Type B pancreatic cell (in vitro differentiated cells): ENCODE measurements around the gene PARD3B. TPM values are rescaled to one million over a fixed set of nuclear protein-coding genes. Genes with fewer than 3 reads are reported as not detected.

ENCODE experiments used
- DNase-seq: peaks from one replicate; pipeline ENCODE4 v3.0.0; 2021; ENCODE audit warnings: mixed read lengths; ENCODE audit not compliant: unreplicated experiment; ENCODE audit errors: extremely low spot score
- H3K27ac Mint-ChIP-seq: 2 replicates; pipeline ENCODE4 v1.8.0; 2021; ENCODE audit warnings: mild to moderate bottlenecking, mixed read lengths
- H3K27me3 Mint-ChIP-seq: 2 replicates; pipeline ENCODE4 v1.8.0; 2021; ENCODE audit warnings: mixed read lengths
- H3K36me3 Mint-ChIP-seq: 2 replicates; pipeline ENCODE4 v1.8.0; 2021; ENCODE audit warnings: mixed read lengths
- H3K4me1 Mint-ChIP-seq: one replicate; pipeline ENCODE4 v1.8.0; 2021; ENCODE audit warnings: mixed read lengths; ENCODE audit not compliant: unreplicated experiment
- H3K4me3 Mint-ChIP-seq: 2 replicates; pipeline ENCODE4 v1.8.0; 2021; ENCODE audit warnings: mild to moderate bottlenecking, mixed read lengths
- H3K9me3 Mint-ChIP-seq: 2 replicates; pipeline ENCODE4 v1.8.0; 2021; ENCODE audit warnings: mixed read lengths
- total RNA-seq: library from RNA; stranded (reverse); gene quantifications from 2 replicates; pipeline ENCODE4 v1.2.1, GENCODE V29; 2021; ENCODE audit warnings: low replicate concordance
- TF ChIP-seq, protein P1 (sequence below): fragments of 200-600 bp; sonication (generic); conservative IDR thresholded peaks from 2 replicates; pipeline ENCODE4 v1.5.0; 2021; ENCODE audit warnings: antibody characterized with exemption, mild to moderate bottlenecking

Gene PARD3B
- total RNA-seq, 1 donor from 2014 or later: 15.9 TPM

- Mint-ChIP-seq H3K4me1 (peaks cover 12% of the 10 kb centered on the region), H3K36me3 (no peaks in the 10 kb centered on the region), H3K27me3 (no peaks in the 10 kb centered on the region), H3K27ac (peak overlapping the region; percentile 84), H3K4me3 (no peak overlapping the region), H3K9me3 (no peaks in the 10 kb centered on the region)
- TF ChIP-seq, protein P1, sequence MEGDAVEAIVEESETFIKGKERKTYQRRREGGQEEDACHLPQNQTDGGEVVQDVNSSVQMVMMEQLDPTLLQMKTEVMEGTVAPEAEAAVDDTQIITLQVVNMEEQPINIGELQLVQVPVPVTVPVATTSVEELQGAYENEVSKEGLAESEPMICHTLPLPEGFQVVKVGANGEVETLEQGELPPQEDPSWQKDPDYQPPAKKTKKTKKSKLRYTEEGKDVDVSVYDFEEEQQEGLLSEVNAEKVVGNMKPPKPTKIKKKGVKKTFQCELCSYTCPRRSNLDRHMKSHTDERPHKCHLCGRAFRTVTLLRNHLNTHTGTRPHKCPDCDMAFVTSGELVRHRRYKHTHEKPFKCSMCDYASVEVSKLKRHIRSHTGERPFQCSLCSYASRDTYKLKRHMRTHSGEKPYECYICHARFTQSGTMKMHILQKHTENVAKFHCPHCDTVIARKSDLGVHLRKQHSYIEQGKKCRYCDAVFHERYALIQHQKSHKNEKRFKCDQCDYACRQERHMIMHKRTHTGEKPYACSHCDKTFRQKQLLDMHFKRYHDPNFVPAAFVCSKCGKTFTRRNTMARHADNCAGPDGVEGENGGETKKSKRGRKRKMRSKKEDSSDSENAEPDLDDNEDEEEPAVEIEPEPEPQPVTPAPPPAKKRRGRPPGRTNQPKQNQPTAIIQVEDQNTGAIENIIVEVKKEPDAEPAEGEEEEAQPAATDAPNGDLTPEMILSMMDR: no peak
- DNase-seq: no peak
Measured at GRCh38 chr2:204665207-204665606, 119.9 kb downstream of the PARD3B start.

DNA sequence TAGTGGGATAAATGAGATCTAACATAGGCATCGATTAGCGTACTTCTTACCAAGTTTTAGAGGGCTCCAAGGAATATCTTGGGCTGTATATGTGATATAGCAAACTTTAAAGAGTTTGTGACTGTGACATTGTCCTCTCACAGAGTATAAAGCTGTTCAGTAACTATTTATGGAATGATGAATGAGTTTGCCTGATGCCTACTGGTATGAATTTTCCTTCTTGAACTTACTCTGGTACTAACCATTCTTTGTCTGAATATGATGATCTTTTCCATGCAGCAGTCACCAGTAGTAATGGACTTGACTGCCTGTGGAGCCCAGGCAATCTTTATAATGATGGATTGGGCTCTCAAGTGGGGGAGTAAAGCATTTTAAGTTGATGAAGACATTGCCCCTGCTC, 120.5 kb downstream of the PARD3B start:
- no peaks in the 10 kb centered on the region for H3K27me3 Mint-ChIP-seq
- DNase-seq: no peak
- H3K4me1 Mint-ChIP-seq: peaks cover 12% of the 10 kb centered on the region
- TF ChIP-seq, protein P1: no peak
- no peaks in the 10 kb centered on the region for H3K9me3 Mint-ChIP-seq
- H3K36me3 Mint-ChIP-seq: no peaks in the 10 kb centered on the region
- H3K27ac Mint-ChIP-seq: peak overlapping the region; percentile 84
- no peak overlapping the region for H3K4me3 Mint-ChIP-seq

GRCh38 chr2:204667990-204668389, 122.7 kb downstream of the PARD3B start:
- H3K27ac Mint-ChIP-seq: no peak overlapping the region
- no peaks in the 10 kb centered on the region for H3K36me3 Mint-ChIP-seq
- TF ChIP-seq, protein P1: no peak
- peaks cover 15% of the 10 kb centered on the region for H3K4me1 Mint-ChIP-seq
- H3K9me3 Mint-ChIP-seq: no peaks in the 10 kb centered on the region
- no peaks in the 10 kb centered on the region for H3K27me3 Mint-ChIP-seq
- no peak for DNase-seq
- no peak overlapping the region for H3K4me3 Mint-ChIP-seq

- Mint-ChIP-seq H3K27ac (no peak overlapping the region), H3K27me3 (no peaks in the 10 kb centered on the region), H3K9me3 (no peaks in the 10 kb centered on the region), H3K36me3 (no peaks in the 10 kb centered on the region), H3K4me1 (peaks cover 19% of the 10 kb centered on the region), H3K4me3 (no peak overlapping the region)
- TF ChIP-seq, protein P1: no peak
- no peak for DNase-seq
Measured at GRCh38 chr2:204669382-204669781, 124.1 kb downstream of the PARD3B start.

- TF ChIP-seq, protein P1: no peak
- H3K27ac Mint-ChIP-seq: no peak overlapping the region
- no peaks in the 10 kb centered on the region for H3K27me3 Mint-ChIP-seq
- peaks cover 15% of the 10 kb centered on the region for H3K4me1 Mint-ChIP-seq
- no peak overlapping the region for H3K4me3 Mint-ChIP-seq
- no peak for DNase-seq
- H3K36me3 Mint-ChIP-seq: no peaks in the 10 kb centered on the region
- H3K9me3 Mint-ChIP-seq: no peaks in the 10 kb centered on the region
Measured at GRCh38 chr2:204670124-204670523, 124.8 kb downstream of the PARD3B start.

DNA sequence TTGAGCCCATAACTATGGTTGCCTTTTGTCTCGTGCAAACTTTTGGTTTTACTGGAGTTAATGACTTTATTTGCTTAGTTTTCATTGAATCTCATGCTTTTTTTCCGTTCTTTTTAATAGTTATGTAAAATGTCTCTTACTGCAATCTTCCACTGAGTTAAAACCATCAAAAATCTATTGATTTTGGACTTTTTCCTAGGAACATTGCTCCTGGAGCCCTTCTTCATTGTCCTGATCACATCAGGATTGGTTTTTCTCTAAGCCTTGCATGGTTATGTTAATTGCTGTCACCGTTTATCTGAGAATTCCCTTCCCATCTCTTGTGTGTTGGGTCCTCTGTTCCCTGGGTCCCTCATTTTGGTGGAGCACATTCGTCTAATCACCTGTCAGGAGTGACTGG, 125.5 kb downstream of the PARD3B start:
- Mint-ChIP-seq H3K27ac (no peak overlapping the region), H3K4me1 (peaks cover 15% of the 10 kb centered on the region), H3K27me3 (no peaks in the 10 kb centered on the region), H3K36me3 (no peaks in the 10 kb centered on the region), H3K4me3 (no peak overlapping the region), H3K9me3 (no peaks in the 10 kb centered on the region)
- no peak for DNase-seq
- TF ChIP-seq, protein P1: no peak
